Naive thymus-derived CD4-positive, alpha-beta T cell (primary cell): ENCODE data around the gene VEZT. TPM values are rescaled to one million over a fixed set of nuclear protein-coding genes. Genes with fewer than 3 reads are reported as not detected.

ENCODE experiments used
- ATAC-seq: fragments of 150-1000 bp; cut with Tn5 transposase; 2 replicates; pipeline ENCODE4 v1.10.0; 2021; ENCODE audit warnings: mild to moderate bottlenecking, moderate library complexity
- CTCF ChIA-PET: fragments of 350-600 bp; sonication (Branson Sonifier 250); formaldehyde crosslinking; loops from one replicate; lab custom pipeline; 2021; ENCODE audit warnings: antibody characterized with exemption; lab: Charles Lee
- POLR2A ChIA-PET: fragments of 350-600 bp; sonication (Branson Sonifier 250); formaldehyde crosslinking; loops from one replicate; lab custom pipeline; 2021; ENCODE audit warnings: antibody characterized with exemption, inconsistent platforms; lab: Charles Lee
- DNase-seq, 9 donors: peaks; one replicate each; pipeline versions ENCODE4 v3.0.0 to v3.0.0-alpha.2; 2020 to 2022; ENCODE audit warnings: mixed read lengths in 1 of 9
- H3K27ac ChIP-seq: one replicate; pipeline ENCODE4 v1.7.0; 2013; ENCODE audit warnings: mild to moderate bottlenecking, low read depth, low read length, moderate library complexity
- H3K27me3 ChIP-seq, 2 donors: one replicate each; pipeline ENCODE4 v1.7.0; 2013; ENCODE audit warnings: low read length in 2 of 2, mild to moderate bottlenecking in 2 of 2, moderate library complexity in 2 of 2; ENCODE audit not compliant: control insufficient read depth in 2 of 2, insufficient read depth in 2 of 2
- H3K36me3 ChIP-seq, 3 experiments: 1 replicate in 2 of 3; 2 replicates in 1 of 3; pipeline ENCODE4 v1.7.0; 2013; ENCODE audit warnings: low read length in 3 of 3, mild to moderate bottlenecking in 3 of 3, moderate library complexity in 1 of 3; ENCODE audit not compliant: insufficient read depth in 3 of 3, control insufficient read depth in 2 of 3
- H3K4me1 ChIP-seq, 2 donors: one replicate each; pipeline ENCODE4 v1.7.0; 2013; ENCODE audit warnings: low read length in 2 of 2, mild to moderate bottlenecking in 2 of 2, moderate library complexity in 1 of 2; ENCODE audit not compliant: control insufficient read depth in 2 of 2, insufficient read depth in 2 of 2
- H3K4me3 ChIP-seq: 2 replicates; pipeline ENCODE4 v1.7.0; 2013; ENCODE audit warnings: mild to moderate bottlenecking, low read length
- H3K9me3 ChIP-seq, 3 experiments: 1 replicate in 2 of 3; 2 replicates in 1 of 3; pipeline ENCODE4 v1.7.0; 2013; ENCODE audit warnings: low read length in 3 of 3; ENCODE audit not compliant: control insufficient read depth in 2 of 3
- H3K27ac Mint-ChIP-seq, 9 donors: one replicate each; pipeline ENCODE4 v1.8.0; 2020 to 2022; ENCODE audit warnings: mixed read lengths in 9 of 9, mild to moderate bottlenecking in 8 of 9, moderate library complexity in 5 of 9, inconsistent platforms in 2 of 9
- H3K27me3 Mint-ChIP-seq, 5 donors: one replicate each; pipeline ENCODE4 v1.8.0; 2021 to 2022; ENCODE audit warnings: mixed read lengths in 5 of 5, mild to moderate bottlenecking in 1 of 5
- H3K36me3 Mint-ChIP-seq, 5 donors: one replicate each; pipeline ENCODE4 v1.8.0; 2020 to 2022; ENCODE audit warnings: mixed read lengths in 5 of 5, mild to moderate bottlenecking in 3 of 5, inconsistent platforms in 1 of 5
- H3K4me1 Mint-ChIP-seq, 7 donors: one replicate each; pipeline ENCODE4 v1.8.0; 2020 to 2022; ENCODE audit warnings: mixed read lengths in 7 of 7, mild to moderate bottlenecking in 3 of 7, inconsistent platforms in 1 of 7
- H3K4me3 Mint-ChIP-seq, 10 donors: one replicate each; pipeline ENCODE4 v1.8.0; 2020 to 2022; ENCODE audit warnings: mild to moderate bottlenecking in 10 of 10, mixed read lengths in 10 of 10, moderate library complexity in 6 of 10, inconsistent platforms in 2 of 10
- H3K9me3 Mint-ChIP-seq, 11 donors: one replicate each; pipeline ENCODE4 v1.8.0; 2020 to 2022; ENCODE audit warnings: mixed read lengths in 11 of 11, mild to moderate bottlenecking in 4 of 11, inconsistent platforms in 1 of 11, moderate library complexity in 1 of 11
- intact Hi-C, 2 donors: fragments of 100-400 bp; cut with micrococcal nuclease; formaldehyde crosslinking; loops; one replicate each; pipeline ENCODE4 v1.15.1; 2023
- polyA plus RNA-seq, 2 donors: library from polyadenylated mRNA; unstranded; fragments of 300-500 nt; fragmentation: Illumina TruSeq; gene quantifications; one replicate each; pipeline ENCODE4 v1.2.3, GENCODE V29; 2021
- total RNA-seq, 6 experiments: library from RNA in 5 of 6; stranded (reverse) in 5 of 6; gene quantifications; 1 replicate in 5 of 6; 2 replicates in 1 of 6; pipeline ENCODE4 v1.2.3 and lab custom pipeline; 2021 to 2026

VEZT gene
- total and polyA plus RNA-seq, 7 experiments from 2014 or later: 23.2 to 48.8 (median 38.7) TPM

GRCh38 chr12:95258151-95258550, 40.5 kb downstream of the VEZT start:
- H3K27ac Mint-ChIP-seq: no peak overlapping the region
- Histone ChIP-seq H3K27me3 (no peaks in the 10 kb centered on the region), H3K4me1 (no peaks in the 10 kb centered on the region), H3K4me3 (no peak overlapping the region), H3K9me3 (no peaks in the 10 kb centered on the region), H3K36me3 (peaks cover 3 to 50% (median 15%) of the 10 kb centered on the region in 3 experiments), H3K27ac (no peak overlapping the region)
- intact Hi-C loops: no loop called here
- ChIA-PET CTCF (no interaction called here), POLR2A (no interaction called here)
- H3K4me3 Mint-ChIP-seq: no peak overlapping the region
- DNase-seq (no peak), ATAC-seq (no peak)
- H3K9me3 Mint-ChIP-seq: no peaks in the 10 kb centered on the region
- no peaks in the 10 kb centered on the region for H3K27me3 Mint-ChIP-seq
- peaks cover 15 to 57% (median 32%) of the 10 kb centered on the region in 5 donors for H3K36me3 Mint-ChIP-seq
- H3K4me1 Mint-ChIP-seq: peaks cover 0 to 13% (median 0%) of the 10 kb centered on the region in 7 donors

GRCh38 chr12:95258803-95259202, 41.2 kb downstream of the VEZT start:
- Mint-ChIP-seq H3K27me3 (no peaks in the 10 kb centered on the region), H3K36me3 (peaks cover 15 to 57% (median 27%) of the 10 kb centered on the region in 5 donors), H3K27ac (no peak overlapping the region), H3K4me3 (no peak overlapping the region), H3K9me3 (no peaks in the 10 kb centered on the region), H3K4me1 (peaks cover 0 to 13% (median 0%) of the 10 kb centered on the region in 7 donors)
- DNase-seq (no peak), ATAC-seq (no peak)
- Histone ChIP-seq H3K27me3 (no peaks in the 10 kb centered on the region), H3K4me3 (no peak overlapping the region), H3K27ac (no peak overlapping the region), H3K9me3 (no peaks in the 10 kb centered on the region), H3K36me3 (peaks cover 0 to 49% (median 15%) of the 10 kb centered on the region in 3 experiments), H3K4me1 (no peaks in the 10 kb centered on the region)
- intact Hi-C loops: no loop called here
- ChIA-PET POLR2A (no interaction called here), CTCF (no interaction called here)

GRCh38 chr12:95259368-95259767, 41.8 kb downstream of the VEZT start:
- ChIA-PET POLR2A (no interaction called here), CTCF (no interaction called here)
- Histone ChIP-seq H3K36me3 (peaks cover 0 to 54% (median 15%) of the 10 kb centered on the region in 3 experiments), H3K9me3 (no peaks in the 10 kb centered on the region), H3K4me3 (no peak overlapping the region), H3K27ac (no peak overlapping the region), H3K27me3 (no peaks in the 10 kb centered on the region), H3K4me1 (no peaks in the 10 kb centered on the region)
- Mint-ChIP-seq H3K27me3 (no peaks in the 10 kb centered on the region), H3K4me1 (peaks cover 0 to 13% (median 0%) of the 10 kb centered on the region in 7 donors), H3K9me3 (no peaks in the 10 kb centered on the region), H3K4me3 (no peak overlapping the region), H3K27ac (no peak overlapping the region), H3K36me3 (peaks cover 15 to 60% (median 27%) of the 10 kb centered on the region in 5 donors)
- intact Hi-C loops: no loop called here
- ATAC-seq (no peak), DNase-seq (no peak)

- H3K27ac ChIP-seq: no peak overlapping the region
- H3K4me1 ChIP-seq: no peaks in the 10 kb centered on the region
- Mint-ChIP-seq H3K27me3 (no peaks in the 10 kb centered on the region), H3K27ac (no peak overlapping the region), H3K4me1 (peaks cover 0 to 6% (median 0%) of the 10 kb centered on the region in 7 donors), H3K4me3 (no peak overlapping the region), H3K36me3 (peaks cover 3 to 48% (median 15%) of the 10 kb centered on the region in 5 donors), H3K9me3 (no peaks in the 10 kb centered on the region)
- intact Hi-C loops: no loop called here
- POLR2A ChIA-PET: no interaction called here
- CTCF ChIA-PET: no interaction called here
- no peak for DNase-seq
- ATAC-seq: no peak
- H3K36me3 ChIP-seq: peaks cover 0 to 37% (median 15%) of the 10 kb centered on the region in 3 experiments
- H3K9me3 ChIP-seq: no peaks in the 10 kb centered on the region
- H3K27me3 ChIP-seq: no peaks in the 10 kb centered on the region
- no peak overlapping the region for H3K4me3 ChIP-seq
Measured at GRCh38 chr12:95261109-95261508, 43.5 kb downstream of the VEZT start.

- no peaks in the 10 kb centered on the region for H3K27me3 Mint-ChIP-seq
- H3K4me3 Mint-ChIP-seq: no peak overlapping the region
- no peak overlapping the region for H3K27ac ChIP-seq
- ChIA-PET CTCF (no interaction called here), POLR2A (no interaction called here)
- H3K36me3 ChIP-seq: peaks cover 0 to 35% (median 6%) of the 10 kb centered on the region in 3 experiments
- no peaks in the 10 kb centered on the region for H3K27me3 ChIP-seq
- DNase-seq (no peak), ATAC-seq (no peak)
- no peaks in the 10 kb centered on the region for H3K9me3 Mint-ChIP-seq
- H3K36me3 Mint-ChIP-seq: peaks cover 0 to 45% (median 11%) of the 10 kb centered on the region in 5 donors
- no peaks in the 10 kb centered on the region for H3K4me1 ChIP-seq
- H3K4me1 Mint-ChIP-seq: peaks cover 0 to 6% (median 0%) of the 10 kb centered on the region in 7 donors
- H3K9me3 ChIP-seq: no peaks in the 10 kb centered on the region
- no peak overlapping the region for H3K4me3 ChIP-seq
- no peak overlapping the region for H3K27ac Mint-ChIP-seq
- intact Hi-C loops: no loop called here
Measured at GRCh38 chr12:95262808-95263207, 45.2 kb downstream of the VEZT start.

- POLR2A ChIA-PET: no interaction called here
- intact Hi-C loops: no loop called here
- H3K36me3 Mint-ChIP-seq: peaks cover 0 to 44% (median 13%) of the 10 kb centered on the region in 5 donors
- Histone ChIP-seq H3K27me3 (no peaks in the 10 kb centered on the region), H3K4me3 (no peak overlapping the region), H3K36me3 (peaks cover 0 to 38% (median 6%) of the 10 kb centered on the region in 3 experiments), H3K9me3 (no peaks in the 10 kb centered on the region), H3K4me1 (no peaks in the 10 kb centered on the region), H3K27ac (no peak overlapping the region)
- H3K27me3 Mint-ChIP-seq: no peaks in the 10 kb centered on the region
- CTCF ChIA-PET: no interaction called here
- DNase-seq (no peak), ATAC-seq (no peak)
- H3K27ac Mint-ChIP-seq: no peak overlapping the region
- peaks cover 0 to 6% (median 0%) of the 10 kb centered on the region in 7 donors for H3K4me1 Mint-ChIP-seq
- no peak overlapping the region for H3K4me3 Mint-ChIP-seq
- no peaks in the 10 kb centered on the region for H3K9me3 Mint-ChIP-seq
Measured at GRCh38 chr12:95265765-95266164, 48.2 kb downstream of the VEZT start.

- no peaks in the 10 kb centered on the region for H3K9me3 ChIP-seq
- H3K4me3 ChIP-seq: no peak overlapping the region
- peaks cover 0 to 6% (median 0%) of the 10 kb centered on the region in 7 donors for H3K4me1 Mint-ChIP-seq
- ATAC-seq: no peak
- CTCF ChIA-PET: no interaction called here
- H3K27ac ChIP-seq: no peak overlapping the region
- H3K27me3 ChIP-seq: no peaks in the 10 kb centered on the region
- no peak overlapping the region for H3K4me3 Mint-ChIP-seq
- peaks cover 0 to 38% (median 6%) of the 10 kb centered on the region in 3 experiments for H3K36me3 ChIP-seq
- no peak for DNase-seq
- intact Hi-C loops: no loop called here
- POLR2A ChIA-PET: no interaction called here
- no peaks in the 10 kb centered on the region for H3K9me3 Mint-ChIP-seq
- H3K4me1 ChIP-seq: no peaks in the 10 kb centered on the region
- no peaks in the 10 kb centered on the region for H3K27me3 Mint-ChIP-seq
- H3K27ac Mint-ChIP-seq: no peak overlapping the region
- H3K36me3 Mint-ChIP-seq: peaks cover 0 to 44% (median 13%) of the 10 kb centered on the region in 5 donors
Measured at GRCh38 chr12:95266254-95266653, 48.6 kb downstream of the VEZT start.
